ENCODE results near the gene PARVG.

Gene PARVG

DNA sequence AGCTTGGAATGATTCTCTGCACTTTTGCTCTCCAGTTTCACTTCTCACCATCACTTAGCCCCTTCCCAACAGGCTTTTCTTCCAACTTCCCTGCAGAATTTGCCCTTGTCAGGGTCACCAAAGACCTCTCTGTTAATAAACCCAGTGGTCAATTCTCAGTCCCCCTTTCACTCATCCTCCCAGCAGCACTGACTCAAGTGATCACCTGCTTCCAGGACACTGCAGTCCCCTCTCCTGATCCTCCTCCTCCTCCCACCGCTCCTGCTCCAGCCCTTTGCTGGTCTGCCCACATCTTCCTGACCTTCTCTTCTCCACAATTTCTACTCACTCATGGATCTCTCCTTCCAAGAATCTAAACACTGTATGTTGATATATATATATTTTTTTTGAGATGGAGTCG is 74.1 kb downstream of the PARVG start:
- H3K4me1 ChIP-seq (ENCODE audit: control insufficient read depth in 1 of 2, insufficient read depth in 1 of 2, low read depth in 1 of 2, low read length in 1 of 2) = no peaks in the 10 kb centered on the region
- H3K27ac ChIP-seq = no peak overlapping the region
- H3K27me3 ChIP-seq = peaks cover 29% of the 10 kb centered on the region
- H3K9me3 ChIP-seq = no peaks in the 10 kb centered on the region
- H3K36me3 ChIP-seq = no peaks in the 10 kb centered on the region
- H3K4me3 ChIP-seq (ENCODE audit: low read depth in 1 of 2, low read length in 1 of 2) = no peak overlapping the region
- TF ChIP-seq, protein P1, sequence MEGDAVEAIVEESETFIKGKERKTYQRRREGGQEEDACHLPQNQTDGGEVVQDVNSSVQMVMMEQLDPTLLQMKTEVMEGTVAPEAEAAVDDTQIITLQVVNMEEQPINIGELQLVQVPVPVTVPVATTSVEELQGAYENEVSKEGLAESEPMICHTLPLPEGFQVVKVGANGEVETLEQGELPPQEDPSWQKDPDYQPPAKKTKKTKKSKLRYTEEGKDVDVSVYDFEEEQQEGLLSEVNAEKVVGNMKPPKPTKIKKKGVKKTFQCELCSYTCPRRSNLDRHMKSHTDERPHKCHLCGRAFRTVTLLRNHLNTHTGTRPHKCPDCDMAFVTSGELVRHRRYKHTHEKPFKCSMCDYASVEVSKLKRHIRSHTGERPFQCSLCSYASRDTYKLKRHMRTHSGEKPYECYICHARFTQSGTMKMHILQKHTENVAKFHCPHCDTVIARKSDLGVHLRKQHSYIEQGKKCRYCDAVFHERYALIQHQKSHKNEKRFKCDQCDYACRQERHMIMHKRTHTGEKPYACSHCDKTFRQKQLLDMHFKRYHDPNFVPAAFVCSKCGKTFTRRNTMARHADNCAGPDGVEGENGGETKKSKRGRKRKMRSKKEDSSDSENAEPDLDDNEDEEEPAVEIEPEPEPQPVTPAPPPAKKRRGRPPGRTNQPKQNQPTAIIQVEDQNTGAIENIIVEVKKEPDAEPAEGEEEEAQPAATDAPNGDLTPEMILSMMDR (IDR thresholded peaks at IDR 0.05) = no peak

DNA sequence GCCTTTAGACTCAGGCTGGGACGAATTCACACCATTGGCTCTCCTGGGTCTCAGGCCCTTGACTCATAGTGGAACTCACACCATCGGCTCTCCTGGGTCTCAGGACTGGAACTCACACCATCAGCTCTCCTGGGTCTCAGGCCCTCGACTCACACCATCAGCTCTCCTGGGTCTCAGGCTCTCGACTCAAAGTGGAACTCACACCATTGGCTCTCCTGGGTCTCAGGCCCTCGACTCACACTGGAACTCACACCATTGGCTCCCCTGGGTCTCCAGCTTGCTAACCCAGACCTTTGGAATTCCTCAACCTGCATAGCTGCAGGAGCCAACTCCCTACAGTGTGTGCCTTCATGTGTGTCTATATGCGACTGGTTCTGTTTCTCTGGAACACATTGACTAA is 75.4 kb downstream of the PARVG start:
- TF ChIP-seq, protein P1 (IDR thresholded peaks at IDR 0.05) = no peak
- Histone ChIP-seq H3K4me3 (ENCODE audit: low read depth in 1 of 2, low read length in 1 of 2) (no peak overlapping the region), H3K27me3 (peaks cover 29% of the 10 kb centered on the region), H3K27ac (no peak overlapping the region), H3K9me3 (no peaks in the 10 kb centered on the region), H3K4me1 (ENCODE audit: control insufficient read depth in 1 of 2, insufficient read depth in 1 of 2, low read depth in 1 of 2, low read length in 1 of 2) (no peaks in the 10 kb centered on the region), H3K36me3 (no peaks in the 10 kb centered on the region)

DNA sequence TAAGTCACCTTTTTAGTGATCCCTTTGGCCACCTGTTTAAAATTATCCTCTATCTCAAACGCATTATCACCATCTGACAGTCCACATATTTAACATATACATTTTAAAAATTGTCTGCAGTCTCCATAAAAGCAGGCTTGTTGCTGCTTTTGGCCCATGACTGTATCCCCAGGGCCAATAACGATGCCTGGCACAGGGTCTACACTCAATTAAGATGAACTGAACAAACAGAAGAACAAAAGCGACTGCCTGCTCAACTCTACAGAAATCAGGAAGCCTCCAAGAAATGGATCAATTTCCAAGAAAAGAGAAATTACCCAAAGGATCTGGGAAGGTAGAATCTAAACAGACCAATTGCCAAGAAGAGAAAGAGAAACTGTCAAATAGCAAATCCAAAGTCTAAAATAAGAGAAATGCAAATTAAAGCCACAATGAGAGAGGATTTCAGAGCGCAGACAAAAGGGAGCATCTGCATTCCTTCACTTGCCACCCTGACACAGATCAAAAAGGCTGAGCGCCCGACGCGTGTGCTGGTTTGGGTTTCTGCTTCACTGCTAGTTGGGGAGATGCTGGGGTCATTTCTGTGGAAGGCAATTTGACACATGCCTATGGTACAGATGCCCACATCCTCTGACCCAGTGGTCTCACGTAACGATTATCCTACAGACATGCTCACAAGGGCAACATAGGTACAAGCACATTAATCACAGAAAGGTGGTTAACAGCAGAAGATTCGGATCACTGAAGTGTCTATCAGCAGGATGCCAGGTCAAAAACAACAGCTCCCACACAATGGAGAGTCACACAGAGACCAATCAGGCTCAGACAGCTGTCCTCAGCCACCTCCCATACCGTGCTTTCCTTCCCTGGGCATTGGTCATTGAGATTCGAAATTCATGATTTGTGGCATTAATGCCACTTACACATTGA is 76.1 kb downstream of the PARVG start:
- H3K9me3 ChIP-seq = no peaks in the 10 kb centered on the region
- H3K27me3 ChIP-seq = peaks cover 29% of the 10 kb centered on the region

More for the DNA sequence above, 76.1 kb downstream of the PARVG start:
- TF ChIP-seq, protein P1 (IDR thresholded peaks at IDR 0.05) = no peak
- H3K4me1 ChIP-seq (ENCODE audit: control insufficient read depth in 1 of 2, insufficient read depth in 1 of 2, low read depth in 1 of 2, low read length in 1 of 2) = no peaks in the 10 kb centered on the region
- H3K27ac ChIP-seq = no peak overlapping the region
- H3K4me3 ChIP-seq (ENCODE audit: low read depth in 1 of 2, low read length in 1 of 2) = no peak overlapping the region
- H3K36me3 ChIP-seq = no peaks in the 10 kb centered on the region
